Measurements from ENCODE around the gene RBL1. TPM values are rescaled to one million over a fixed set of nuclear protein-coding genes. Genes with fewer than 3 reads are reported as not detected.
A peak's percentile ranks its signal among the peaks of the same experiment; 100 is the strongest.
"Not testable (repeated sequence)": the region's sequence is repeated elsewhere in the genome, so short reads cannot be mapped to it uniquely, and the experiment has no call there.

The RBL1 gene
- total RNA-seq, 2 donors from 2014 or later, result 38.3 to 44.1 TPM

DNA sequence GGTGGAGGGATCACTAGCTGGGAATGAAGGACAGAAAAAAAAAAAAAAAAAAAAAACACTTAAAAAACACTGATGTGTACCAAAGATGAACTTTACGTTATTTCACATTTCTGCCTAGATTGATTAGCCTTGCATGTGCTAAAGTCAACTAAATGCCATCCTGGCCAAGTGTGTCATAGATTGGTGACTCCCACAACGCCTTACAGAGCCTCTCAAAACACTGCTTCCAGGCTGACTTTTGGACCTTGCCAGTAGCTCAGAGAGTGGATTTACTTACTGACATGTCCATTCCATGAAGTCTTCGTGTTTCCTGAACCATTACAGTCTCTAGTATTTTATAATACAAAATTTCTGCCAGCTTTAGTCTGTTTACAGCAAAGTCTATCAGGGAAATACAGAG is 40.5 kb downstream of the RBL1 start:
- Mint-ChIP-seq H3K9me3 (no peaks in the 10 kb centered on the region), H3K36me3 (ENCODE audit: insufficient read depth in 2 of 2) (peaks cover 15 to 50% of the 10 kb centered on the region in 2 donors), H3K27me3 (ENCODE audit: low read depth) (no peaks in the 10 kb centered on the region), H3K4me1 (ENCODE audit: low read depth) (no peaks in the 10 kb centered on the region), H3K4me3 (no peak overlapping the region), H3K27ac (no peak overlapping the region)
- DNase-seq (no peak), ATAC-seq (replicated peaks in 1 of 2) (no peak)

DNA sequence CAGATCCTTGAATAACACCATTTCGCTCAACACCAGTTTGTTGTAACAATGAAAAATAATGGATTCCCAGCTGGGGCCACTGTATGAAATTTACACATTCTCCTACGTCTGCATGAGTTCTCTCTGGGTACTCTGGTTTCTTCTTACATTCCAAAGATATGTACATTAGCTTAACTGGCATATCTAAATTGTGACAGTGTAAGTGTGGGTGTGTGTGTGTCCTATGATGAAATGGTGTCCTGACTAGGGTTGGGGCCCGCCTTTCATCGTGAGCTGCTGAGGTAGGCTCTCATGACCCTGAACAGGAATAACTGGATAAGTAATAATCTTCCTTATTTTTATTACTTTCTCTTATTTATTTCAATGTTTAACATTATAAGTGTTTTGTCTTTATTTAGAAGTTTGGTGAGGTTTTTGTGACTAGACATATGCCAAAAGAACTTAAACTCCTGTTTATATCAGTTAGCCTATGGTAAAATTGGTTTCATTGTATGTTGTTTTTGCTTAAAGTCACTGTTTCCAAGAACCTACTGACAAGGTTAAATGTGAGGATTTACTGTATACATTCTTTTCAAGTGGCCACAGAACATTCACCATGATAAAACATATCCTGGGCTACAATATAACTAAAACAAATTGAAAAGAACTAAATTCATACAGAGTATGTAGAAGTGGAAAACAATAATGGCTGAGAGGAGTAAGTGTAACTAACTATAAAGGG is 42.4 kb downstream of the RBL1 start:
- Mint-ChIP-seq H3K4me3 (no peak overlapping the region), H3K27me3 (ENCODE audit: low read depth) (no peaks in the 10 kb centered on the region), H3K36me3 (ENCODE audit: insufficient read depth in 2 of 2) (peaks cover 16 to 56% of the 10 kb centered on the region in 2 donors), H3K27ac (no peak overlapping the region), H3K4me1 (ENCODE audit: low read depth) (no peaks in the 10 kb centered on the region), H3K9me3 (no peaks in the 10 kb centered on the region)
- DNase-seq (no peak), ATAC-seq (replicated peaks in 1 of 2) (no peak)

DNA sequence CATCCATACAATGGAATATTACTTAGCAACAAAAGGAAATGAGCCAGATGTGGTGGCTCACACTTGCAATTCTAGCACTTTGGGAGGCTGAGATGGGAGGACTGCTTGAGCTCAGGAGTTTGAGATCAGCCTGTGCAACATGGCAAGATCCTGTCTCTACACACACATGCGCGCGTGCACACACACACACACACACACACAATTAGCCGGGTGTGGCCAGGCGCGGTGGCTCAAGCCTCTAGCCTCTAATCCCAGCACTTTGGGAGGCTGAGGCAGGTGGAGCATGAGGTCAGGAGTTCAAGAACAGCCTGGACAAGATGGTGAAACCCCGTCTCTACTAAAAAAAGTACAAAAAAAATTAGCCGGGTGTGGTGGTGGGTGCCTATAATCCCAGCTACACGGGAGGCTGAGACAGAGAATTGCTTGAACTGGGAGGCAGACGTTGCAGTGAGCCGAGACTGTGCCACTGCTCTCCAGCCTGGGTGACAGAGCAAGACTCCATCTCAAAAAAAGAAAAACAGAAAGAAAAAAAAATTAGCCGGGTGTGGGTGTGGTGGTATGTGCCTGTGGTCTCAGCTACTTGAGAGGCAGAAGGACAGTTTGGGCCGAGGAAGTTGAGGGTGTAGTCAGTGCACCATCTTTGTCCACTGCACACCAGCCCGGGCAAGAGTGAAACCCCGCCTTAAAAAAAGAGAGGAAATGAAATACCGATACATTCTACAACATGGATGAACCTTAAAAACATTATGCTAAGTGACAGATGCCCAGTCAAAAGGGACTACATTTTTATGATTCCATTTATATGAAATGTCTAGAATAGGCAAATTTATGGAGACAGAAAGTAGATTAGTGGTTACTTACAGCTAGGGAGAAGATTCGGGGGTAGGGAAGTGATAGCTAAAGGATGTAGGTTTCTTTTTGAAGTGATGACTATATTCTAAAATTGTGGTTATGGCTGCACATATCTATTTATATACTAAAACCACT is 52.5 kb downstream of the RBL1 start:
- H3K4me1 Mint-ChIP-seq (ENCODE audit: low read depth), result peaks cover 23% of the 10 kb centered on the region
- peak overlapping the region; percentile 59 to 83 for H3K4me3 Mint-ChIP-seq
- DNase-seq, result peak; percentile 14 to 25
- peak; percentile 78 to 82 for ATAC-seq (replicated peaks in 1 of 2)
- peak overlapping the region; percentile 86 for H3K27ac Mint-ChIP-seq
- H3K9me3 Mint-ChIP-seq, result peaks cover 0 to 3% of the 10 kb centered on the region in 2 donors
- H3K36me3 Mint-ChIP-seq (ENCODE audit: insufficient read depth in 2 of 2), result peaks cover 30 to 68% of the 10 kb centered on the region in 2 donors
- no peaks in the 10 kb centered on the region for H3K27me3 Mint-ChIP-seq (ENCODE audit: low read depth)

GRCh38 chr20:37039366-37039765 is 56.4 kb downstream of the RBL1 start:
- H3K9me3 Mint-ChIP-seq; ATAC-seq (replicated peaks in 1 of 2); DNase-seq; H3K4me3 Mint-ChIP-seq; H3K27ac Mint-ChIP-seq; H3K27me3 Mint-ChIP-seq (ENCODE audit: low read depth): not testable (repeated sequence)
- peaks cover 14% of the 10 kb centered on the region for H3K4me1 Mint-ChIP-seq (ENCODE audit: low read depth)
- H3K36me3 Mint-ChIP-seq (ENCODE audit: insufficient read depth in 2 of 2), result peaks cover 28 to 61% of the 10 kb centered on the region in 2 donors

DNA sequence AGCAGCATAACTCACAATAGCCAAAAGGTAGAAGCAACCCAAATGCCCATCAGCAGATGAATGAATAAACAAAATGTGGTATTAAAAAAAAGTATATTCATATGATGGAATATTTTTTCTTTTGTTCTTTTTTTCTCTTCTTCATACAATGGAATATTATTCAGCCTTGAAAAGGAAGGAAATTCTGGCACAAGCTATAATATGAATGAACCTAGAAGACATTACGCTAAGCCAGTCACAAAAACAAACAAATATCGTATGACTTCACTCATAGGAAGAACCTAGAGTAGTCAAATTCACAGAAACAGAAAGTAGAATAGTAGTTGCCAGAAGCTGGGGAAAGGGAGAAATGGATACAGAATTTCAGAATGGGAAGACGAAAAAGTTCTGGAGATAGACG is 63.7 kb downstream of the RBL1 start:
- H3K9me3 Mint-ChIP-seq, result no peaks in the 10 kb centered on the region
- ATAC-seq (replicated peaks in 1 of 2), result no peak
- H3K4me1 Mint-ChIP-seq (ENCODE audit: low read depth), result no peaks in the 10 kb centered on the region
- DNase-seq, result no peak
- no peak overlapping the region for H3K4me3 Mint-ChIP-seq
- no peak overlapping the region for H3K27ac Mint-ChIP-seq
- H3K27me3 Mint-ChIP-seq (ENCODE audit: low read depth), result no peaks in the 10 kb centered on the region
- peaks cover 11 to 44% of the 10 kb centered on the region in 2 donors for H3K36me3 Mint-ChIP-seq (ENCODE audit: insufficient read depth in 2 of 2)

DNA sequence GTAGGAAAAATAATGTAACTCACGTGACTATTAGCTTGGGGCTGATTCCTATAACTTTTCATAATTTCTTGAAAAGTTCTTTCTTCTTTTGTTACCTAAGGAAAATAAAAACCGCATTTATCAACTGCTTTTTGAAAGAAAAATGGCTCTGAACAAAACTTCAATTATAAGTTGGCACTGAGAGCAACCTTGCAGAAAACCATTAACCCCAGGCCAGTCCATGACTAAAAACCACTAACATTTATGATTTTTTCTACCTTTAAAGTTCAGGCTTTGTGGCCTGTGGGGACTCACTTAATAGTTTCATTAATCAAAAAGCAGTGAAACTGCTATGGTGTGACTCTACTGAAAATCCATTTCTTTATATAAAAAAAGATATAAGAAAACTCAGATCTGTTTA is 75.2 kb downstream of the RBL1 start:
- H3K4me1 Mint-ChIP-seq (ENCODE audit: low read depth), result peaks cover 17% of the 10 kb centered on the region
- no peaks in the 10 kb centered on the region for H3K27me3 Mint-ChIP-seq (ENCODE audit: low read depth)
- H3K9me3 Mint-ChIP-seq, result no peaks in the 10 kb centered on the region
- no peak overlapping the region for H3K27ac Mint-ChIP-seq
- DNase-seq, result no peak
- H3K36me3 Mint-ChIP-seq (ENCODE audit: insufficient read depth in 2 of 2), result peaks cover 10 to 37% of the 10 kb centered on the region in 2 donors
- no peak for ATAC-seq (replicated peaks in 1 of 2)
- H3K4me3 Mint-ChIP-seq, result no peak overlapping the region

GRCh38 chr20:37012631-37013030 is 83.2 kb downstream of the RBL1 start:
- H3K9me3 Mint-ChIP-seq; H3K27ac Mint-ChIP-seq; ATAC-seq (replicated peaks in 1 of 2); DNase-seq; H3K27me3 Mint-ChIP-seq (ENCODE audit: low read depth); H3K4me3 Mint-ChIP-seq: not testable (repeated sequence)
- Mint-ChIP-seq H3K4me1 (ENCODE audit: low read depth) (peaks cover 36% of the 10 kb centered on the region), H3K36me3 (ENCODE audit: insufficient read depth in 2 of 2) (peaks cover 11 to 26% of the 10 kb centered on the region in 2 donors)

DNA sequence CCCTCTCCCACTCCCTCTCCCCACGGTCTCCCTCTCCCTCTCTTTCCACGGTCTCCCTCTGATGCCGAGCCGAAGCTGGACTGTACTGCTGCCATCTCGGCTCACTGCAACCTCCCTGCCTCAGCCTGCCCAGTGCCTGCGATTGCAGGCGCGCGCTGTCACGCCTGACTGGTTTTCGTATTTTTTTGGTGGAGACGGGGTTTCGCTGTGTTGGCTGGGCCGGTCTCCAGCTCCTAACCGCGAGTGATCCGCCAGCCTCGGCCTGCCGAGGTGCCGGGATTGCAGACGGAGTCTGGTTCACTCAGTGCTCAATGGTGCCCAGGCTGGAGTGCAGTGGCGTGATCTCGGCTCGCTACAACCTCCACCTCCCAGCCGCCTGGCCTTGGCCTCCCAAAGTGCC is 83.9 kb downstream of the RBL1 start:
- Mint-ChIP-seq H3K36me3 (ENCODE audit: insufficient read depth in 2 of 2) (peaks cover 11 to 20% of the 10 kb centered on the region in 2 donors), H3K4me1 (ENCODE audit: low read depth) (peaks cover 34% of the 10 kb centered on the region)
- not testable (repeated sequence) for DNase-seq; H3K27me3 Mint-ChIP-seq (ENCODE audit: low read depth); H3K9me3 Mint-ChIP-seq; ATAC-seq (replicated peaks in 1 of 2); H3K27ac Mint-ChIP-seq; H3K4me3 Mint-ChIP-seq

DNA sequence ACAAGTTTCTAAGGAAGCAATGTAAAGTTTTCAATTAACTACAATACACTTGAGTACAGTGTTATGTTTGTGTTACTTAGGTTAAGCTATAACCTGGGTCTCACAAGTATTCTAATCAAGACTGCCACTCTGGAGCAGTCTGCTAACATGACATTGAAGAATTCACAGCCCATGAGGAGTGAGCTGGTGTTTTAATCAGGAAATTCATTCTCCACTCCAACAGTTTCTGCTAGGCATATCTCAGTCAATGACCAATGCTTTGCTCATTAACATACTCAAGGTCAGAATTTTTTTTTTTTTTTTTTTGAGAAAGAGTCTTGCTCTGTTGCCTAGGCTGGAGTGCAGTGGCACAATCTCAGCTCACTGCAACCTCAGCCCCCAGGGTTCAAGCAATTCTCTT is 84.7 kb downstream of the RBL1 start:
- H3K4me3 Mint-ChIP-seq, result no peak overlapping the region
- H3K27ac Mint-ChIP-seq, result peak overlapping the region; percentile 10
- no peak for ATAC-seq (replicated peaks in 1 of 2)
- peaks cover 29% of the 10 kb centered on the region for H3K4me1 Mint-ChIP-seq (ENCODE audit: low read depth)
- no peaks in the 10 kb centered on the region for H3K27me3 Mint-ChIP-seq (ENCODE audit: low read depth)
- peaks cover 7 to 15% of the 10 kb centered on the region in 2 donors for H3K36me3 Mint-ChIP-seq (ENCODE audit: insufficient read depth in 2 of 2)
- H3K9me3 Mint-ChIP-seq, result no peaks in the 10 kb centered on the region
- no peak for DNase-seq

DNA sequence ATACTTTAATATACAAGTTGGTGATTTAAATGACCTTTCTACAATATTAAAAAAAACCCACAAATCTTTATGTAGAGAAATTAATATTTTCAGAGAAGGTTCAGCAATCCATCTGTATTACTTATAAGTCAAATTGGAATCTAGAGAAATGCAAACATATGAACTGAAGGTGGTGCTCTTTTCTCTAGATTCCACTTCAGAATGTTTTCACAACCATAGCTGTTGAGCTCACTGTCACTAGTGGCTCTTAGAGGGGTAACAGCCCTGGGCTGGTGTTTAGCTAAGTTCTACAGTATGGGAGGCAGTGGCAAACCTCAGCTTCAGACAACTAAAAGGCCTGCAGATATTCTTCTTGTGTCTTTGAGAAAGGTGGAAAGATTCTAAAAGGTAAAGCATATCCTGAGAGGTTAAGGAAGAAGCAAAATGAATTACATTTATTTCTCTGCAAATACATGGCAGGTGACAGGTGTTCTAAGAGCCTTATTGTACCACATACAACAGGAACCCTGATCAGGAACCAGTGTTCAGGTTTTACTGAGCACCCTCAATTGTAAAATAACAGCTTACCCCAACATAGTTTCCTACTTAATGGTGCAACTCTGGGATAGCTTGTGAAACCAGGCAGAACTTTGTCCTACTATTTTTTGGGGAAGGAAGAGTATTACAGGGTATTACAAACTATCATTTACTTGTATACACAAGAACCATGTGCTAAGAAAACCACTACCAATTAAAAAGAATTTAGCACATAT is 87.7 kb downstream of the RBL1 start:
- no peaks in the 10 kb centered on the region for H3K9me3 Mint-ChIP-seq
- H3K4me3 Mint-ChIP-seq, result no peak overlapping the region
- ATAC-seq (replicated peaks in 1 of 2), result peak; percentile 41 to 42
- peaks cover 2 to 24% of the 10 kb centered on the region in 2 donors for H3K36me3 Mint-ChIP-seq (ENCODE audit: insufficient read depth in 2 of 2)
- H3K27me3 Mint-ChIP-seq (ENCODE audit: low read depth), result no peaks in the 10 kb centered on the region
- peaks cover 5% of the 10 kb centered on the region for H3K4me1 Mint-ChIP-seq (ENCODE audit: low read depth)
- peak overlapping the region; percentile 75 for H3K27ac Mint-ChIP-seq
- no peak for DNase-seq

DNA sequence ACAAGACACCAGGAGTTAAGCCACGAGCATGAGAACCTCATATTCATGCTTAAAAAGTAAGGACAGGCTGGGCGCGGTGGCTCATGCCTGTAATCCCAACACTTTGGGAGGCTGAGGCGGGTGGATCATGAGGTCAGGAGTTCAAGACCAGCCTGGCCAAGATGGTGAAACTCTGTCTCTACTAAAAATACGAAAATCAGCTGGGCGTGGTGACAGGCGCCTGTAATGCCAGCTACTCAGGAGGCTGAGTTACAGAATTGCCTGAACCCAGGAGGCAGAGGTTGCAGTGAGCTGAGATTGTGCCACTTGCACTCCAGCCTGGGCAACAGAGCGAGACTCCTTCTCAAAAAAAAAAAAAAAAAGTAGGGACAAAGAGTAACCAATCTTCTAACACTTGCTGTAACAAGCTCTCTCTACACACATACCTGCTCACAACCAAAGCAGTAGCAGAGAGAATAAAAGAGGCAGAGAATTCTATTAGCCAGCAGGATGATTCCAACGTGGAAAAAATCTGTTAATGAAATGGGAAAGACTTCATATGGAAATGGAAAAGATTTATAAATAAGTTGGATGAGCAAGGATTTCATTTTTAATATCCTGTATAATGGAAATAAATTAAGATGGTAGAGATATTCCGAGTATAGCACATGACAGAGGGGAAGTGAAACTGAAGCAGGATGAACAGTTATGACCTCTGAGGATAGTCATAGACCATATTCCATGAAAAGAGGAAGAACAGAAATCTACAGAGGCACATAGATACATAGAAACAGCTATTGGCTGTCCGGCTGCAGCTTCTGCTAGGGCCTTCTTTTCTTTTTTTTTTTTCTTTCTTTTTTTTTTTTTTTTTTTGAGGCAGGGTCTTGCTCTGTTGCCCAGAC is 90.5 kb downstream of the RBL1 start:
- H3K9me3 Mint-ChIP-seq; H3K27me3 Mint-ChIP-seq (ENCODE audit: low read depth); H3K27ac Mint-ChIP-seq; ATAC-seq (replicated peaks in 1 of 2); H3K4me1 Mint-ChIP-seq (ENCODE audit: low read depth); DNase-seq; H3K4me3 Mint-ChIP-seq: not testable (repeated sequence)
- peaks cover 0 to 22% of the 10 kb centered on the region in 2 donors for H3K36me3 Mint-ChIP-seq (ENCODE audit: insufficient read depth in 2 of 2)

- H3K36me3 Mint-ChIP-seq (ENCODE audit: insufficient read depth in 2 of 2), result peaks cover 1 to 29% of the 10 kb centered on the region in 2 donors
- DNase-seq; ATAC-seq (replicated peaks in 1 of 2); H3K4me3 Mint-ChIP-seq; H3K4me1 Mint-ChIP-seq (ENCODE audit: low read depth); H3K9me3 Mint-ChIP-seq; H3K27ac Mint-ChIP-seq; H3K27me3 Mint-ChIP-seq (ENCODE audit: low read depth): not testable (repeated sequence)
Observed at GRCh38 chr20:37001634-37002033, 94.2 kb downstream of the RBL1 start.

All from activated T-cell treated with anti-CD3 and anti-CD28 coated beads, Interleukin-2, amount 50 U/mL, for 72 hours (primary cell).